Thoracic aorta (tissue), 2 donors: ENCODE results near the gene FBXO2. TPM values are rescaled to one million over a fixed set of nuclear protein-coding genes. Genes with fewer than 3 reads are reported as not detected.

ENCODE experiments used
- ATAC-seq: fragments of 150-250 bp; one replicate; pipeline ENCODE4 v1.8.0; 2017; ENCODE audit warnings: low read depth; ENCODE audit not compliant: insufficient number of reproducible peaks, low FRiP score
- DNase-seq: peaks from one replicate; pipeline ENCODE4 v3.0.0-alpha.2; 2020; ENCODE audit warnings: low spot score
- H3K27ac ChIP-seq, 2 donors: fragments of 200-600 bp; sonication (generic); 1 replicate in 1 of 2; 2 replicates in 1 of 2; pipeline ENCODE4 v1.5.1; 2016; ENCODE audit warnings: mild to moderate bottlenecking in 2 of 2, moderate library complexity in 2 of 2
- H3K27me3 ChIP-seq: fragments of 200-600 bp; sonication (generic); replicated peaks from 2 replicates; pipeline ENCODE4 v1.6.0; 2016; ENCODE audit warnings: mild to moderate bottlenecking; ENCODE audit not compliant: insufficient read depth
- H3K36me3 ChIP-seq: fragments of 200-600 bp; sonication (generic); one replicate; pipeline ENCODE4 v1.5.1; 2016
- H3K4me1 ChIP-seq, 2 donors: fragments of 200-600 bp; sonication (generic); 1 replicate in 1 of 2; 2 replicates in 1 of 2; pipeline versions ENCODE4 v1.5.1 to v1.6.0; 2016; ENCODE audit warnings: low read depth in 2 of 2, mild to moderate bottlenecking in 1 of 2; ENCODE audit not compliant: control insufficient read depth in 1 of 2
- H3K4me3 ChIP-seq: fragments of 200-600 bp; sonication (generic); 2 replicates; pipeline ENCODE4 v1.5.1; 2016; ENCODE audit warnings: mild to moderate bottlenecking
- H3K9me3 ChIP-seq: fragments of 200-600 bp; sonication (generic); 2 replicates; pipeline ENCODE4 v1.5.1; 2016
- total RNA-seq, 2 donors: library from RNA; depleted of rRNA; stranded (reverse); fragments of >200 nt; gene quantifications; one replicate each; pipeline versions ENCODE4 v1.1.0 to v1.2.3, GENCODE V29; 2016
- TF ChIP-seq, protein P1 (sequence below): fragments of 200-600 bp; sonication (generic); IDR thresholded peaks from one replicate; pipeline ENCODE4 v1.5.1; 2019; ENCODE audit warnings: antibody characterized with exemption

The FBXO2 gene
- total RNA-seq, 2 donors from 2014 or later: 3.8 to 12.9 TPM

DNA sequence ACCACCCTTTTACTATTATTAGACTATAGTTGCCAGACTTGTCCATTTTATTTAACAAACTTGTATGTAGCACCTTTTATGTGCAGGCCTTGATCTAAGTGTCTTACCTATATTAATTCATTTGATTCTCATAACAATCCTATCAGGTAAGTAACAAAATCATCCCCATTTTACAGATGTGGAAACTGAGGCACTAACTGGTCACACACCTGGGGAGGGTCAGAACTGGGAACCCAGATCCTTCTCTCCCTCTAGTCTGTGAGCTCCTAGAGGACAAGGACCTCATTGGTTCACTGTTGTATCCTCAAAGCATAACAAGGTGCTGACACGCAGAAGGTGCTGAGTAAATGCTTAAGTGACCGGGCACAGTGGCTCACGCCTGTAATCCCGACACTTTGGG, 14.9 kb downstream of the FBXO2 start:
- Histone ChIP-seq H3K36me3 (no peaks in the 10 kb centered on the region), H3K9me3 (no peaks in the 10 kb centered on the region), H3K4me1 (no peaks in the 10 kb centered on the region), H3K4me3 (no peak overlapping the region), H3K27ac (no peak overlapping the region), H3K27me3 (no peaks in the 10 kb centered on the region)
- ATAC-seq: no peak
- no peak for DNase-seq
- TF ChIP-seq, protein P1, sequence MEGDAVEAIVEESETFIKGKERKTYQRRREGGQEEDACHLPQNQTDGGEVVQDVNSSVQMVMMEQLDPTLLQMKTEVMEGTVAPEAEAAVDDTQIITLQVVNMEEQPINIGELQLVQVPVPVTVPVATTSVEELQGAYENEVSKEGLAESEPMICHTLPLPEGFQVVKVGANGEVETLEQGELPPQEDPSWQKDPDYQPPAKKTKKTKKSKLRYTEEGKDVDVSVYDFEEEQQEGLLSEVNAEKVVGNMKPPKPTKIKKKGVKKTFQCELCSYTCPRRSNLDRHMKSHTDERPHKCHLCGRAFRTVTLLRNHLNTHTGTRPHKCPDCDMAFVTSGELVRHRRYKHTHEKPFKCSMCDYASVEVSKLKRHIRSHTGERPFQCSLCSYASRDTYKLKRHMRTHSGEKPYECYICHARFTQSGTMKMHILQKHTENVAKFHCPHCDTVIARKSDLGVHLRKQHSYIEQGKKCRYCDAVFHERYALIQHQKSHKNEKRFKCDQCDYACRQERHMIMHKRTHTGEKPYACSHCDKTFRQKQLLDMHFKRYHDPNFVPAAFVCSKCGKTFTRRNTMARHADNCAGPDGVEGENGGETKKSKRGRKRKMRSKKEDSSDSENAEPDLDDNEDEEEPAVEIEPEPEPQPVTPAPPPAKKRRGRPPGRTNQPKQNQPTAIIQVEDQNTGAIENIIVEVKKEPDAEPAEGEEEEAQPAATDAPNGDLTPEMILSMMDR: no peak

DNA sequence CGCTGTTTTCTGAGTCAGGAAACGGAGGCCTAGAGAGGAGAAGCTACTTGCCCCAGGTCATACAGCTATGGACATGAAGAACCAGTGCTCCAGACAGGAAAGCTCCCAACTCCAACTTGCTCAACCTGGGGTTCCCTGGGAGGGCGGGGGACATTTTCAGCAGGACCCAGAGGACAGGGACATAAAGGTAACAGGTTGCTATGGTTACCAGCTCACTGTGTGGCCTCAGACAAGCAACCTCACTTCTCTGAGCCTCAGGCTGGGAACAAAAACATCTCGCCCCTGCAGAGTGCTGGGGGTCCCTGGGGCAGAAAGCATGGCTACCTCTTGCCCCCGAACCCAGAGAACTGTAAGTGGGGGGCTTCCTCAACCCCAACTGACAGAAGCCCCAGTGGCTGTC, 16.1 kb downstream of the FBXO2 start:
- TF ChIP-seq, protein P1: no peak
- no peak for ATAC-seq
- Histone ChIP-seq H3K4me1 (no peaks in the 10 kb centered on the region), H3K27me3 (no peaks in the 10 kb centered on the region), H3K27ac (no peak overlapping the region), H3K9me3 (no peaks in the 10 kb centered on the region), H3K36me3 (no peaks in the 10 kb centered on the region), H3K4me3 (no peak overlapping the region)
- no peak for DNase-seq

DNA sequence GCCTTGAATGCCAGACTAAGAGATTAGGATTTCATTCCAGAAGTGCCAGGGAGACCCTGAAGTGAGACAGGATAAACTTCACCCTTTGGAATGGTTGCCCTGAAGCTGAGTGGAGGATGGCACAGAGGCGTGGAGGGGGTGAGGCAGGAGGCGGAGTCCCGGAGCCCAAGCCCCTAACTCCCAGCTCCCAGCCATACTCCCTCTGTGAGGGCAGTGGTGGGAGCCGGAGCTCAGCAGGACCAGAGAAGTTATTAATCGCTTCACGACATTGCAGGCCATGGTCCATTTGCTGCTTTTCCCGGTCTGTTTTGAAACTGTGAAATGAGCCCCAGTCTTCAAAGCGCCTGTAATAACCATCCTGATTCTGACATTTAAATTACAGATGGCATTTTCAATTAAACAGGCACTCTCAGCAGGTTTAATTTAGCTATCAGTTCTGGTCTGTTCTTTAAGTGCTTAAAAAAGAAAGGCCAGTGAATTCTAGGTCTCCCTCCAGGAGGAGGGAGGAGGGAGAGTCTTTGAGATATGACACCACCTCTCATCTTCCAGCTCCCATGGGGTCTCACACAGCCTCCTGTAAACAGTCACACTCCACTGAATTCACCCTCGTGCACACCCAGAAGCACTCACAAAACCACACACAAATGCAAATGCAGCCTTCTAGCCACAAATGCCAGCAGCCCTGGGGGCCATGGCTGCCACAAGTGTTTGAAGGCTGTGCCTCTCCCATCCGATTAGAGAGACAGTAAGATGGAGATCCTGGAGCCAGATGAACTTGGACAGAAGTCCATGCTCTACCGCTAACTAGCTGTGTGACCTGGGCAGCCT, 19.6 kb downstream of the FBXO2 start:
- Histone ChIP-seq H3K27me3 (no peaks in the 10 kb centered on the region), H3K36me3 (no peaks in the 10 kb centered on the region), H3K4me3 (no peak overlapping the region), H3K9me3 (no peaks in the 10 kb centered on the region), H3K27ac (no peak overlapping the region), H3K4me1 (no peaks in the 10 kb centered on the region)
- TF ChIP-seq, protein P1: no peak
- DNase-seq: no peak
- no peak for ATAC-seq

DNA sequence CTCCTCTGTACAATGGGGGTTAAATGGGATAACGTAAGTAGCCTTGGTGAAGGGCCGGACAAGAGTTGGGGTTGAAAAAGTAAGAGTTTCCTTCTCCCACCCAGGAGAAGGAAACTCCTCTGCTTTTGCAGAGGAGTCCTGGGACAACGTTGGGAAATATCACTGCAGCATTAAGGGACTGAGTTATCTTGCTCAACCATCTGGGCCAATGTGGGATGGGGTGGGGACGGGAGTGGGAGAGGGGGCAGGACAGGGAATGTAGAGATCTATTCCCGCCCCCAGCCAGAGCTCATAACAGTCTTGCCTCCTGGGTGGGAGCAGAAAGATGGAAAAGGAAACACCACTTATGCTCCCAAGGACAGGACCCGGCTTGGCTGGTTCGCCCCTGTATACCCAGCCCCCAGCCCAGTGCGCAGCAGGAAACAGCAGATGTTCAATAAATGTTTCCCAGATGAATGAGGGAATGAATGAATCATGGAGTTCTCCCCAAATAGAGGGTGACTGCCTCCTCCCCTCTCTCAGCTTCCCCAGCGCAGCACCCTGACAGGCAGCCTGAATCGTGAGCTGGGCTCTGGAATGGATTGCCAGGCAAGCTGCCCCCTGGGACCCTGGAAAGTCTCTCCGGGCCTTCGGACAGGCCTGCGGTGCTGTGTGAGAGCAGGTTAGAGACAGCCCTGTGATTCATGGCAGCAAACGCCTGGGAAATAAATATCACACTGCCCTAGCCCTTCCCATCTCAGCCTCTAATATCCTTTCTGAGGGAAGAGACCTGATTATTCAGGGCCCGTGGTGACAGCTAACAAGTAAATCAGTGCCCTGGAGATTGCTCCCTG, 24.8 kb downstream of the FBXO2 start:
- Histone ChIP-seq H3K4me1 (no peaks in the 10 kb centered on the region), H3K9me3 (no peaks in the 10 kb centered on the region), H3K27ac (no peak overlapping the region), H3K27me3 (no peaks in the 10 kb centered on the region), H3K36me3 (no peaks in the 10 kb centered on the region), H3K4me3 (no peak overlapping the region)
- ATAC-seq (no peak), DNase-seq (no peak)
- TF ChIP-seq, protein P1: no peak

DNA sequence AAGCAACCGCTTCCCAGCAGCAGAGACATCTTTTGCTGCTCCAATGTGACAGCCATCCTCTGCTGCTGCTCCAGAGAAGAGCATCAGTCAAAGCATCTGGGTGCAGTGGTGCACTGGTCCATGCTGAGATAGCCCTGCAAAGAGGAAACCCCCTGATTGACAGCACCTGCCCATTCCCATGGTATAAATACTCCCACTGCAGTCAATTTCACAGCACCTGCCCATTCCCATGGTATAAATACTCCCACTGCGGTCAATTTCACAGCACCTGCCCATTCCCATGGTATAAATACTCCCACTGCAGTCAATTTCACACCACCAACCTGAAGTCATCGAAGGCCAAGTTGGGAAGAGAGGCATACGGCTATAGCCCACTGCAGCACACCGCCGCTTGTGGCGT, 25.5 kb downstream of the FBXO2 start:
- Histone ChIP-seq H3K36me3 (no peaks in the 10 kb centered on the region), H3K27me3 (no peaks in the 10 kb centered on the region), H3K4me3 (no peak overlapping the region), H3K27ac (no peak overlapping the region), H3K4me1 (no peaks in the 10 kb centered on the region), H3K9me3 (no peaks in the 10 kb centered on the region)
- ATAC-seq: no peak
- TF ChIP-seq, protein P1: no peak
- DNase-seq: no peak
